ENCODE measurements around the gene SOWAHA. TPM values are rescaled to one million over a fixed set of nuclear protein-coding genes. Genes with fewer than 3 reads are reported as not detected.
"Not testable (repeated sequence)": the region's sequence is repeated elsewhere in the genome, so short reads cannot be mapped to it uniquely, and the experiment has no call there.

The SOWAHA gene
- polyA plus RNA-seq, 1 donor: 4.0 TPM

- DNase-seq: no peak
Measured at GRCh38 chr5:132853323-132853722, 40.2 kb downstream of the SOWAHA start.

DNA sequence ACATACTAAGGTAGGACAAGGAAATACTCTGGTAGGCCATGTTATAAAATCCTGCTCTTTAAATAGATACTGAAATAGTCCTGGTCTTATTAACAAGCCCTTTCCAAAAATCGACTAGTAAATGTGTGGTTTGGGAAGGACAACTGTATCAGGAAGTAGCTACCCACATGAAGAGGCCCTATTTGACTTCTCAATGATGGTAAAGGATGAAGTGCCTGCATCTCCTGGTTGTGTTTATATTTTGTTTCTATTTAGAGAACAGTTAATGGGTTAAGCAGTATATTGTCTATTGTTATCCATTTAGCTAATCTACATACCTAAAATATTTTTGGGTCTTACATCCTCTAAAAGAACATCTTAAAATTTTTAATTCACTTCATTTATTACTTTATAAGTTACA lies 40.7 kb downstream of the SOWAHA start:
- DNase-seq: no peak

GRCh38 chr5:132854301-132854700 lies 41.2 kb downstream of the SOWAHA start:
- no peak for DNase-seq

GRCh38 chr5:132854992-132855391 lies 41.9 kb downstream of the SOWAHA start:
- not testable (repeated sequence) for DNase-seq

DNA sequence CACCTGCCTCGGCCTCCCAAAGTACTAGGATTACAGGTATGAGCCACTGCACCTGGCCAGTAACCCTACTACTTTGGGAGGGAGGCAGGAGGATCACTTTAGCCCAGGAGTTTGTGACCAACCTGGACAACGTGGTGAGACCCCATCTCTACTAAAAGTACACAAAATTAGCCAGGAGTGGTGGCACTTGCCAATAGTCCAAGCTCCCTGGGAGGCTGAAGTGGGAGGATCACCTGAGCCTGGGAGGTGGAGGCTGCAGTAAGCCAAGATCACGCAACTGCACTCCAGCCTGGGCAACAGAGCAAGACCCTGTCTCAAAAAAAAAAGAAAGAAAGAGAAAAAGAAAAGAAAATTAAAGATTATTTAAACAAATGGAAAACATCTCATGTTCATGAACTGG lies 42.9 kb downstream of the SOWAHA start:
- no peak for DNase-seq

- DNase-seq: no peak
Measured at GRCh38 chr5:132859889-132860437, 46.9 kb downstream of the SOWAHA start.

- DNase-seq: no peak
Measured at GRCh38 chr5:132860742-132861141, 47.6 kb downstream of the SOWAHA start.

DNA sequence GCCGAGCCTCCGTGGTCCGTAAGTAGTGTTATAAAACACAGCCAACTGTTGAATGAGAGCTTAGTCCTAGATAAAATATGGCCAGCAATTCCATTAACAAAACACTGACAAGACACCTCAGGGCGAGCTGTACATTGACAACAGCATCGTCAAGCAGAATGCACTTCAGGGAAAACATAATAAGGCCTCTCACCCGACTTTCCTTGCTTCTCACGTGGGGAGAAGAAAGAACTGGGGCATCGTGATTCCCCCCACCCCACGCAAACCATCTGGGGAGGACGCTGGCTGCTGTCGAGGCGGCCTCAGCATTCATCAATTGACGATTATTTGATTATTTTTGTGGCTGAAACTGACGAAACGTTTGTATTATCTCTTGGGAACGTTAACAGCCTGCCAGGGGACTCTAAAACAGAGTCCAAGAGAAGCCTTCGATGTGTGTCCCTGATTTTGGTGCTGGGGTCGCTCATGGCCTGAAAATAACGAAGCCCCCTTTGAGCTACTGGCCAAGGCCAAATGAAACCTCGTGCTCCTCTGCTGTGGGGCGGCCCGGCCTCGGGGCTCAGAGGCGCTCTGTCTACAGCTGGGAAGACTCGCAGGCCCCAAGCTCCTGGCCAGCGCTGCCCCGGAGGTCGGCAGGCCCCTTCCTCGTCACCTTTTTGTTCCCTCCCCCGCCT lies 52.7 kb downstream of the SOWAHA start:
- DNase-seq: no peak

Other genes with a start within 250 kb of the SOWAHA start
- gene IL13, start 155.1 kb upstream of the SOWAHA start, polyA plus RNA-seq (ENCODE audit: insufficient read length): 0.08 TPM
- gene IL4, start 139.3 kb upstream of the SOWAHA start, polyA plus RNA-seq (ENCODE audit: insufficient read length): 0.57 TPM
- gene KIF3A, start 75.8 kb upstream of the SOWAHA start, polyA plus RNA-seq (ENCODE audit: insufficient read length): 40.0 TPM
- gene CCNI2, start 65.9 kb upstream of the SOWAHA start, polyA plus RNA-seq (ENCODE audit: insufficient read length): 4.2 TPM
- 84.6 TPM for gene SEPTIN8, start 36.1 kb upstream of the SOWAHA start, polyA plus RNA-seq (ENCODE audit: insufficient read length)
- gene SHROOM1, start 17.3 kb downstream of the SOWAHA start, polyA plus RNA-seq (ENCODE audit: insufficient read length): 19.4 TPM
- gene GDF9, start 53.2 kb downstream of the SOWAHA start, polyA plus RNA-seq (ENCODE audit: insufficient read length): 2.1 TPM
- 173 TPM for gene UQCRQ, start 53.3 kb downstream of the SOWAHA start, polyA plus RNA-seq (ENCODE audit: insufficient read length)
- 8.7 TPM for gene LEAP2, start 60.4 kb downstream of the SOWAHA start, polyA plus RNA-seq (ENCODE audit: insufficient read length)
- 74.1 TPM for gene AFF4, start 150.3 kb downstream of the SOWAHA start, polyA plus RNA-seq (ENCODE audit: insufficient read length)
- gene ZCCHC10, start 213.2 kb downstream of the SOWAHA start, polyA plus RNA-seq (ENCODE audit: insufficient read length): 33.7 TPM
- gene HSPA4, start 238.7 kb downstream of the SOWAHA start, polyA plus RNA-seq (ENCODE audit: insufficient read length): 149 TPM